Kidney epithelial cell (primary cell): ENCODE results near the gene ANK3. TPM values are rescaled to one million over a fixed set of nuclear protein-coding genes. Genes with fewer than 3 reads are reported as not detected.

ENCODE experiments used
- DNase-seq: peaks from one replicate; pipeline ENCODE4 v3.0.0-alpha.2; 2010; ENCODE audit warnings: low read depth
- H3K27me3 ChIP-seq: 2 replicates; pipeline ENCODE4 v1.6.0; 2011; ENCODE audit warnings: low read length; ENCODE audit not compliant: control insufficient read depth, insufficient read depth
- H3K36me3 ChIP-seq: 2 replicates; pipeline ENCODE4 v1.5.1; 2011; ENCODE audit warnings: low read length; ENCODE audit not compliant: control insufficient read depth, insufficient read depth
- H3K4me3 ChIP-seq: 2 replicates; pipeline ENCODE4 v1.5.1; 2011; ENCODE audit warnings: low read depth, mild to moderate bottlenecking, control low read depth, low read length
- total RNA-seq: library from RNA; depleted of rRNA; stranded (reverse); fragments of >200 nt; gene quantifications from 2 replicates; pipeline ENCODE4 v1.2.3, GENCODE V29; 2015
- TF ChIP-seq, protein P1 (sequence below): IDR thresholded peaks from 2 replicates; pipeline ENCODE4 v1.5.1; 2011; ENCODE audit warnings: mild to moderate bottlenecking, moderate library complexity, low read length, control low read depth, inconsistent platforms; ENCODE audit not compliant: insufficient read depth, poor library complexity, severe bottlenecking

Gene ANK3
- total RNA-seq, 1 donor from 2014 or later: 14.8 TPM

DNA sequence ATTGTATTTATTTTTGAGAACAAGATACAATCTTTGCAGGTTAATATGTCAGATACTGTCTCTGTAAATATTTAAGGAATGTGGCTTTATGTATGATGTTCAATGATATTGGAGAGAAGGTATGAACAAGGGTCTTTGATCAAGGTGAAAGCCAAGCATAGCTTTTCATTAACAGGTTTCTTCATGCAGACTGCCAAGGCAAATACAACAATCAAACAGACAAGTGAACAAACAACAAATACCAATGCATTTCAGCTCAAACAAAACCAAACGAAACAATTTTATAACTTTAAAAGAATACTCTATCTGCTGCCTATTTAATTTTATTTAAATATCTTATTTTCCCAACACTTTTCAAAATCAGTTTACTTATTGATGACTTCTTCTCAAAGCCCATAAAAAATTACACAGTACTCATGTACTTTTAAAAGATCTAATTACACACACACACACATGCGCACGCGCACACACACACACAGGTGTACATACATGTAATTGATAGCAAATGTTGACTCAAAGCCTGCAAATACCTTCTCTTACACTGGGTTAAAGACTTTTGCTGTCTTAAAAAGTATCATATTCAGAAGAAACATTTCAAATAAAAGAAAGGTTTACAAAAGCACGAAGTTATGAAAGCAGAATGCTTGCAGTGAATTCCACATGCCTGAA, 282.2 kb downstream of the ANK3 start:
- no peaks in the 10 kb centered on the region for H3K36me3 ChIP-seq
- DNase-seq: no peak
- TF ChIP-seq, protein P1, sequence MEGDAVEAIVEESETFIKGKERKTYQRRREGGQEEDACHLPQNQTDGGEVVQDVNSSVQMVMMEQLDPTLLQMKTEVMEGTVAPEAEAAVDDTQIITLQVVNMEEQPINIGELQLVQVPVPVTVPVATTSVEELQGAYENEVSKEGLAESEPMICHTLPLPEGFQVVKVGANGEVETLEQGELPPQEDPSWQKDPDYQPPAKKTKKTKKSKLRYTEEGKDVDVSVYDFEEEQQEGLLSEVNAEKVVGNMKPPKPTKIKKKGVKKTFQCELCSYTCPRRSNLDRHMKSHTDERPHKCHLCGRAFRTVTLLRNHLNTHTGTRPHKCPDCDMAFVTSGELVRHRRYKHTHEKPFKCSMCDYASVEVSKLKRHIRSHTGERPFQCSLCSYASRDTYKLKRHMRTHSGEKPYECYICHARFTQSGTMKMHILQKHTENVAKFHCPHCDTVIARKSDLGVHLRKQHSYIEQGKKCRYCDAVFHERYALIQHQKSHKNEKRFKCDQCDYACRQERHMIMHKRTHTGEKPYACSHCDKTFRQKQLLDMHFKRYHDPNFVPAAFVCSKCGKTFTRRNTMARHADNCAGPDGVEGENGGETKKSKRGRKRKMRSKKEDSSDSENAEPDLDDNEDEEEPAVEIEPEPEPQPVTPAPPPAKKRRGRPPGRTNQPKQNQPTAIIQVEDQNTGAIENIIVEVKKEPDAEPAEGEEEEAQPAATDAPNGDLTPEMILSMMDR: no peak

GRCh38 chr10:60105295-60105695, 284.4 kb downstream of the ANK3 start:
- TF ChIP-seq, protein P1: no peak
- Histone ChIP-seq H3K27me3 (no peaks in the 10 kb centered on the region), H3K4me3 (no peak overlapping the region), H3K36me3 (no peaks in the 10 kb centered on the region)
- no peak for DNase-seq

More for the DNA sequence above, 282.2 kb downstream of the ANK3 start:
- H3K27me3 ChIP-seq: no peaks in the 10 kb centered on the region
- no peak overlapping the region for H3K4me3 ChIP-seq

- Histone ChIP-seq H3K4me3 (no peak overlapping the region), H3K27me3 (no peaks in the 10 kb centered on the region), H3K36me3 (no peaks in the 10 kb centered on the region)
- TF ChIP-seq, protein P1: no peak
- DNase-seq: no peak
Observed at GRCh38 chr10:60101821-60102220, 287.9 kb downstream of the ANK3 start.

DNA sequence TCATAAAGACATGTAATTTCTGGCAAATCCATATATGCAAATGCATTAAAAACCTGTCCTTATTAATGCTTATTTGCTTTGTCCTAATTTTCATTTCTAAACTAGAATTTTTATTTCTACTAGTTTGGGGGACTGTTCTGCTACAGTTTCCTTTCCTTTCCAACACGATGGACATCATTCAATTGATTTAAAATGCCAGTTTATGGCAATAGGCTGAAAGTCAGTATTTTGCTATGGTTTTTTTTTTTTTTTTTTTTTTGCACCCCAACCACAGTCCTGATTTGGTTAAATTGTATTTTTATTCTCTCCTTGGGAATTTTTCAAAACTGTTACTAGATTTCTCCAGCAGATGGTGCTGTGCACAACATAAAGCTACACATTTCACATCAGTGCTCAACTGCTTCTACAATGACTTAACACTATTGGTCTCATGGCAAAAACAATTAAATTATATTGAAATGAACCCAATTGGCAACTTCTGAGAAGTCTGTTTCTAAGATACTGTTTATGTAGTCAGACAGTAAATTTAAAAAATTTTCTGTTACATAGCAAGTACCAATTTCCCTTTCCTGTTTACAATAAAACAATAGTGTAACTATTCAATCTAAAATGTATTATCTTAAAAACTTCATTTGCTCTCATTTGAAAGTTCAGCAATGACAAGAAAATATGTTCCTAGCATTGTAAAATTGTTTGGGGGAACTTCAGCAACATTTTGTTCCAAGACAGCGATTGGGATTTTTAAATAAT, 289.5 kb downstream of the ANK3 start:
- Histone ChIP-seq H3K4me3 (no peak overlapping the region), H3K36me3 (no peaks in the 10 kb centered on the region), H3K27me3 (no peaks in the 10 kb centered on the region)
- no peak for DNase-seq
- TF ChIP-seq, protein P1: peak; percentile 38

DNA sequence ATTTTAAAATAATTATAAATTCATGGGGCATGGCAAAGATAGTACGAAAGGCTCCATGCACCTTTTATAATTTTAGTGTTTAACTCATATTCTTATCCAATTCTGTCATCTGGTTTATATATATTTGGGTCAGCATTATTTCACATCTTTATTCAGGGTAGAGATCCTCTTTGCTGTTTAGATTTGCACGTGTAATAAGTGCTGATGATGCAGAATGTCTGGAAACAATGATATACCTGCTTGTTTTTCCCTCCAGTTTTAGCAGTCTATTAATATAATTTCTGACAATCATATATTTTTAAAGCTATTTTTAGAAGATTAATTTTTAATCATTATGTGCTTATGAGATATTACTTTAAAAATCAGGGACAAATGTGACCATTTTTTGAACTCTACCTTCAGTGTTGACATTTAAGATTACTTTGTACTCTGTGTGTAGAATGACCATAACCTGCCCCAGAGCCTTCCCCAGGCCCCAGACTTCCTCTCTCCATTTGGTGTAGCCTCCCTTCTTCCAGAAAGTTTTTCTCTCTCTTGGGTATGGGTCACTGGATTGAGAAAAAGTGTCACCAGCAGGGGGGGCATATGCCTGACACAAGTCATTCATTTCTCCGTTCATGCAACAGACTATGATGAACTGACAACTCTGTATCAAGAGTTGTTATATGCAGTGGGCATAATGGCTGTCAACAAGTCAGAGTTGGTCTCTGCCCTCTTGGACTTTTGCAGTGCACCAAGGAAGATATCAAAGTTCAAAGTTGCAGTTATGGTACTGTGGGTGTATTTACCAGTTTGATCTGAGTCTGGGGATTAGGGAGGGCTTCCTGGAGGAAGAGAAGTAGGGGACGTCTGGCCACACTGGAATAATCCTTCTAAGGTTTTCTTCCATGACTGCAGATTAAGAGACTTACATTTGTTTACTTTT, 290.7 kb downstream of the ANK3 start:
- no peak overlapping the region for H3K4me3 ChIP-seq
- no peaks in the 10 kb centered on the region for H3K36me3 ChIP-seq
- H3K27me3 ChIP-seq: no peaks in the 10 kb centered on the region
- no peak for DNase-seq
- TF ChIP-seq, protein P1: peak; percentile 34
